GM21515 (cell line): ENCODE measurements around the gene FTO.

Source experiments
- ATAC-seq: cut with Tn5 transposase; IDR thresholded peaks from one replicate; pipeline ENCODE4 v1.9.1; 2021; ENCODE audit not compliant: unreplicated experiment

The FTO gene

GRCh38 chr16:54040975-54041374, 337.0 kb downstream of the FTO start:
- no peak for ATAC-seq

DNA sequence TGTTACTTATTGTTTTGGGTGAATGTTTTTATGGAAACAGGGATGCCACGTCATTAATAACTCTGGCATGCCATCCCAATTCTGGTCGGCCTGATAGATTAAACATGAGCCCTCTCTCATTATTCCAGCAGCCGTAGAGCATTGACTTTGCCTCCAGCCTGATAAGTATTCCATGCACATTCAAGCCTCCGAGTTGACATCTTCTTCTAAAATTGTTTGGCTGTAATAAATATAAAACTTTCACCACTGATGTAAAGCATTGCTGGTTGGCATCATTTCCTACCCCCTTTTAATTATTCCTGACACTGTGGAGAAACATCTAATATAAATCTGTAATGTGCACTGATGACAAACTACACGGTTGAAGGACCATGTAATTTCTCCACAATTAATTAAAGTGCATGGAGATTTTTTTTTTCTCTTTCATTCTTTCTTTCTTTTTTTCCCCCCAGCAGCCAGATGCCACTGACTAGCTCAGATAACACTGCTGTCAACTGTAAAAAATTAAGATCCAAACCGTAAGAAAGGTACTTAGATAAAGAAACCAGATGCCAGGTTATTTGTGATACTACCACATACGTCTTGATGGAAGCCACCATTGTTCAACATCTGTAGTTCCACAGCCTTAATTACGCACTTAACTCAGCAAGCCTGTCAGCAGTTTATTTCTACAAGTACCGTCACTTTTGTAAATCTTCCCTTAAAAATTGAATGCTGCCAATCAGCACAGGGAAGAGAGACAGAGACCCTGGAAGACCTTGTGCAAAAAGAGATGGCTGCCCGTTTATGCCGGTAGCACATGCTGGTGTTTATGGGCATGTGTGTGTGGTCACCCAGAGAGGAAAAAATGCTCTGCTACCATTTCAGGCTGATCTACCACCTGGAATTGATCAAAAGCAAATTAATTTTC, 344.9 kb downstream of the FTO start:
- no peak for ATAC-seq

DNA sequence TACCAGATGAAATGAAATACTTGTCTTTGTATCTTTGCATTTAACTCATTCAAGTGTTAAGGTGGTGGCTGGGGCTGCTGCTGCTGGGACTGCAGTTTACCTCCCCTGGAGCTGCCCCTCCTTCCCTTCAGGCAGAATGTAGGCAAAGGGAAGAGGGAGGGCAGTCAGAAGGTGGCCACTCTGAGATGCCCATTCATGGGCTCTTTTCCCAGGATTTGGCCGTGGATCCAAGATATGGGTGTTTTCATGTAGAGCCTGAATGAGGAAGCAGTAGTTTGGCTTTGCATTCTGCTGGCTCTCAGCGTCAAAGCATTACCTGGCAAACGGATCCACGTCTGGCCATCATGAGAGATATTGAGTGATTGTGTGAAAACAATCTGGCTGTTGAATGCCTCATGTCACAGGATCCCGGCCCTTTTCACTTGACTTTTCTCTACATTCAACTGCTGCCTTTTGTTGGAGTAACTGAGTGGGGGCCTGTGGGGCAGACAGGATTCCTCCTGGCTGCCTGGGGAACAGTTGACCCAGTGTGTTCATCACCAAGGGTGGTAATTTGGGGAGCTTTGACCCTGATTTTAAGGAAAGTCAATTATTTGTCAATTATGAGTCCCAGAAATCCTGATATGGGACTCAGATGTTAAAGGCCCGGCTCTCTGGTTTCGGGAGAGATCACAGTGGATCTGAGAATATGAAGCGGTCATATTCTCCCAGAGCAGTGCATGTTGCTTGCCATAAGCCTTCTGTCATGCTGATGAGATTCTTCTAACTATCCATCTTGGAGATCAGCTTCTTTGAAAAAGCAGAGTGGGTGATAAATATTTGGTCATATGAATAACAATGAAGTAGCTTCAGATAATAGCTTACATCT, 345.9 kb downstream of the FTO start:
- no peak for ATAC-seq

GRCh38 chr16:54050459-54051210, 346.7 kb downstream of the FTO start:
- ATAC-seq: no peak

GRCh38 chr16:54051821-54052220, 347.9 kb downstream of the FTO start:
- no peak for ATAC-seq

GRCh38 chr16:54052271-54052670, 348.3 kb downstream of the FTO start:
- no peak for ATAC-seq

GRCh38 chr16:54053891-54054820, 350.2 kb downstream of the FTO start:
- ATAC-seq: no peak

- ATAC-seq: no peak
These were observed 351.2 kb downstream of the FTO start for GRCh38 chr16:54055191-54055590.

DNA sequence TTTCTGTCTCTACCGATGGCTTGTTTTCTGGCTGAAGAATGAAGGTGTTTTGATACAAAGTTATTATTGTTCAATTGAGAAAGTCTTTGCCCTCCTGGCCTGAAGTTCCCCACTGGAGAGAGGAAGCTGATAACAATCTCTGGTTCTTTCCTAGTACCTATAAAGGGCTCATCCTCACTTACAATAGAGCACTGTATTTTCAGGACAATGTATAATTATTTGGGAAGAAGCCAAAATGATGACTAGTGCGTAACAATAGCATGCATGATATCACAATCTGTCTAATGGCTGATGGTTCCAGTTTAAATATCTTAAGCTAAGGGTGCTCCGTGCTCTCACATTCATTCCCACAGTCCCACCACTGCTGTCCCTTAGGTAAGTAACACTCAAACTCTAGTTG, 351.9 kb downstream of the FTO start:
- ATAC-seq: no peak

DNA sequence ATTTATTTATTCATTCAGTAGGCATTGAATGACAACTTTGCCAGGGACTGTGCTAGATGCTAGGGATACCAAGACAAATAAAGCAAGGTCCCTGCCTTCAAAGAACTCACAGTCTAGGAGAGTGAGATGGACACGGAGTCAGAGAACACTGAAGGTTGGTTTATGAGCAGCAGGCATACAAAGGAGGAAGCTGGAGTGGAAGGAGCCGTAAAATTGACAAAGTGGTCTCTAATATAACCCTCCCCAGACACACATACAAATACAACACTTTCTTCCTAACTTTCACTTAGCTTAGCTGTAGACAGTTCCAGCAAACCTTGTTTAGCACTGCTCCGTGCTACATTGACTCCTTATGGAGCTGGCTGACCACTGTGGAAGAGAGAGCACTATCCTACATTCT, 353.0 kb downstream of the FTO start:
- no peak for ATAC-seq

DNA sequence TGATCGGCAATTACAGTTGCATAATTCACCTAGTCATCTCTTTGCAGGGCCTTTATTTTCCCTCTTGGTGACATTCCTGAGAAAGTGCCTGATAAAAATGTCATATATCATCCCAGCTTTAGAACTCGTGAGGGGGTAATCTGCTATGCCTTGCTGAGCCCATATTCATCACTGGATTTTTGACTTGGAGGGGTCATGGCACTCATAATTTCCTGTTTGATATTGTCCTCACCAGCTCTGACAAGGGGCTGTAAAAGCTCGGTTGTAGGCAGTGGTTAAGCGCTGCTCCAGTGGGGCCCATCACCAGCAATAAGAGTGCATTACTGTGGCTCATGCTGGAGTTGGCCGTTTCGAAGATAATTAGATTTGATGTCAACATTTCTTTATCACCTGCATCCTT, 355.4 kb downstream of the FTO start:
- ATAC-seq: no peak

DNA sequence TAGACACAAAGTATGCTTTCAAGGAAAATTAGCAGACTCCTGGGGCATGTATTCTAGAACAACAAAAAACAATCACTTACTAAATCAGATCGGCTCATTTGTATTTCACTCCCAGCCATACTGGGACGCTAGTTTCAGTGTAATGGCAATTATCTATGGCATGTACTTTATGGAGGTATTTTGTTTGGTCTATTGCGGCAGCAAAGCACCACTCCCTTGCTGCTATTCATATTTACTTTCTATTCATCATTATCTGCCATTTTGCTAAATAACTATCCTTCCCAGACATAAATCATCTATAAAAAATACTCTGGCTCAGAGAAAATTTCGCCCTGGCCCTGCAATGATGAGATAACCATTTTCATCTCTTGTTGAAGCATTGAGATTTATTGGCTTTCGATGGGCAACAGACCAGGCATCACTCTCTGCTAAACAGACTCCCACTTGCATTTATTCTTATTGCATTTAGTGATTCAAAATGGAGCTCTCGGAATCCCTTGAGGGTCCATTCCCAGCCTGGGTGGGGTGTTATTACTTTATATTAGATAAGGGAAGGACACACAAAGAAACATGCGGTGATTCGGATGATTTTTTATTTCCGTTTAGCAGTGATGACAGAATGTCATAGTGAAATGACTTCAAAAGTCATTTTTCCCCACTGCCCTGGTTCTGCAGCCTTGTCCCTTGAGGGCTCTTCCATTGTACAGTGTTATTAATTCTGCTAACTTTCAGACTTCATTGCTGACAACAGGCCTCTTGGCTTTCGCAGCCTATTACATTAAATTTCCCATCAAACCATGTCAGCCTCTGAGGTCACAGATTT, 356.9 kb downstream of the FTO start:
- no peak for ATAC-seq

- ATAC-seq: no peak
These were observed 357.5 kb downstream of the FTO start for GRCh38 chr16:54061454-54061853.

- ATAC-seq: no peak
These were observed 358.7 kb downstream of the FTO start for GRCh38 chr16:54062361-54063278.

DNA sequence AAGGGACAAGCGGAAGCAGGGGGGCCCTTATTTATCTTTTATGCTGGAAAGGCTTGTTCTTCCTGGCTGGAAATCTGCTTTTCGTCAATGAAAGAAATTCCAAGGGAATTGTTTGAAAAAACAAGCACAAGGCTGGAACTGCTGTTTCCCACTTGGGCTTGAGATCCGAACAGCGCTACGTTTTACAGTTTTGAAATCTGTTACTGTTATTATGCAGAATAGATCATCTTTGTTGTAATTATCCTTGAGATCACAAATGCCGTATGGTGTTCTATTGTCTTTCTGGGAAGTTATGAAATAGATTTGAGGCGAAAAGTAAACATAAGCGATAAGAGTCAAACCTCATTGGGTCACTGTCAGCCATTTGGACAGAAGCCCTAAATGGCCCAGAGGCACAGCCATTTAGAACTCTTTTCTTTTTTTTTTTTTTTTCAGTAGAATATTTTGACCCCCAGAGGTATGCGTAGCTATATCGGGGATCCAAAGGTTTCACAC, 359.4 kb downstream of the FTO start:
- no peak for ATAC-seq

DNA sequence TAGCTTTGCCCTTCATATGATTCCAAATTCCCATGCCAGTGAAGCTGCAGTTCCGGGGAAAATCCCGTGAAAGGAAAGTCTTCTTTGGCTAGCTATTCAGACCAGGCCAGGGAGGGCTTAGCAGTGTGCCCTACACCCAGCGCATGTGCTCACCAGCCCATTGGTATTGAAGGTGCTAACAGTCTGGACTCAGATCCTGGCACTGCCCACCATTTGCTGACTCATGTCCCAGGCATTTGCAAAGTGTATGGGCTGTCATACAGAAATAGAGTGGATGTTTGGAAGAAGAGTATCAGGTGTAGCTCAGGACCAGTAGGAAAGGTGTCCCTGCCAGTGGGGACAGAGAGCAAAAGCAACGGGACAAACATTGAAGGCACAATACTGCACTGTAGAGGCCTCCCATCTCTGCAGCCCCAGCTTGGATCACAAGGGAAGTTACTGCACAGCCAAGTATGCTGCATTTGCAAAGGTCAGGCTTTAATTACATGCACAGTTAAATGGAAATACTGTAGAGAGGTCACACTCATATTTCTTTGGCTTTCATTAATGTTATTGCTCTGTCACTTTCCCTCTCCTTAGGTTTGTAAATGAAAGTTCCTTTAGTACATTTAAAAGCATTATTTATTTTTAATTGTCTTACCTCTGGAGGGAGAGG, 362.6 kb downstream of the FTO start:
- ATAC-seq: no peak

GRCh38 chr16:54067322-54068065, 363.5 kb downstream of the FTO start:
- ATAC-seq: no peak
